AG09309 (cell line): ENCODE results near the gene RUFY3.

Experiments used
- DNase-seq: peaks from one replicate; pipeline ENCODE4 v3.0.0-alpha.2; 2010; ENCODE audit warnings: low read depth
- H3K4me3 ChIP-seq: 2 replicates; pipeline ENCODE4 v1.5.1; 2011; ENCODE audit warnings: mild to moderate bottlenecking, low read depth, low read length, moderate library complexity; ENCODE audit not compliant: control insufficient read depth
- TF ChIP-seq, protein P1 (sequence below): IDR thresholded peaks from 2 replicates; pipeline ENCODE4 v1.5.1; 2011; ENCODE audit warnings: mild to moderate bottlenecking, low read depth, low read length, inconsistent platforms; ENCODE audit not compliant: insufficient read depth, control insufficient read depth; ENCODE audit errors: missing control alignments

Gene RUFY3

GRCh38 chr4:70749313-70749712, 27.5 kb downstream of the RUFY3 start:
- H3K4me3 ChIP-seq, result no peak overlapping the region
- TF ChIP-seq, protein P1, sequence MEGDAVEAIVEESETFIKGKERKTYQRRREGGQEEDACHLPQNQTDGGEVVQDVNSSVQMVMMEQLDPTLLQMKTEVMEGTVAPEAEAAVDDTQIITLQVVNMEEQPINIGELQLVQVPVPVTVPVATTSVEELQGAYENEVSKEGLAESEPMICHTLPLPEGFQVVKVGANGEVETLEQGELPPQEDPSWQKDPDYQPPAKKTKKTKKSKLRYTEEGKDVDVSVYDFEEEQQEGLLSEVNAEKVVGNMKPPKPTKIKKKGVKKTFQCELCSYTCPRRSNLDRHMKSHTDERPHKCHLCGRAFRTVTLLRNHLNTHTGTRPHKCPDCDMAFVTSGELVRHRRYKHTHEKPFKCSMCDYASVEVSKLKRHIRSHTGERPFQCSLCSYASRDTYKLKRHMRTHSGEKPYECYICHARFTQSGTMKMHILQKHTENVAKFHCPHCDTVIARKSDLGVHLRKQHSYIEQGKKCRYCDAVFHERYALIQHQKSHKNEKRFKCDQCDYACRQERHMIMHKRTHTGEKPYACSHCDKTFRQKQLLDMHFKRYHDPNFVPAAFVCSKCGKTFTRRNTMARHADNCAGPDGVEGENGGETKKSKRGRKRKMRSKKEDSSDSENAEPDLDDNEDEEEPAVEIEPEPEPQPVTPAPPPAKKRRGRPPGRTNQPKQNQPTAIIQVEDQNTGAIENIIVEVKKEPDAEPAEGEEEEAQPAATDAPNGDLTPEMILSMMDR, result no peak
- DNase-seq, result no peak

DNA sequence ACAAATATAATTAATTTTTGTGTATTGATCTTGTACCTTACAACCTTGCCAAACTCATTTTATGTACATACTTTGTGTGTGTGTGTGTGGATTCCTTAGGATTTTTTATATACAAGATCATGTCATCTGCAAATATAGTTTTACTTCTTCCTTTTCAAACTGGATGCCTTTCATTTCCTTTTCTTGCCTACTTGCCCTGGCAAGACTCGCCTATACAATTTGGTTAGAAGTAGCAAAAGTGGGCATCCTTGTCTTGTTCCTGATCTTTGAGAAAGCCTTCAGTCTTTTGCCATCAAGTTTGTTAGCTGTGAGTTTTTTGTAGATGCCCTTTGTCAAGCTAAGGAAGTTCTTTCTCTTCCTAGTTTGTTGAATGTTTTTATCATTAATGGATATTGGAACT, 30.5 kb downstream of the RUFY3 start:
- no peak for DNase-seq
- TF ChIP-seq, protein P1, result no peak
- no peak overlapping the region for H3K4me3 ChIP-seq

DNA sequence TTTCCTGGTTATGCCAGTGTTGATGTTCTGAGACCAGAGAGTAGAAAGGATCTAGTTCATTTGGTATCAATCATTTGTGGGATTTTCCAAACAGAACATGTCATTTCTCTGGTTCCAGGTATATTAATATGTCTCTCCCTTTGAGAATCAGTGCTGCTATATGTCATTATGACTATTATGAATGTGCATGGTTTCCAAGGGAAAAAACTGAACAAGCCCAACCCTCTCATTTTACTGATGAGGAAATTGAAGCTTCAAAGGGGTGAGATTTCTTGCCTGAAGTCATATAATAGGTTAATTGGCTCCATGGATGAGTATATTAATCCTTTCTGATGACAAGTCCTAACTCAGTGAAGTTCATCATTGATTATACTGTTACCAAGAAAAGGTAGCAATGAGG, 31.9 kb downstream of the RUFY3 start:
- DNase-seq, result no peak
- no peak overlapping the region for H3K4me3 ChIP-seq
- TF ChIP-seq, protein P1, result no peak

DNA sequence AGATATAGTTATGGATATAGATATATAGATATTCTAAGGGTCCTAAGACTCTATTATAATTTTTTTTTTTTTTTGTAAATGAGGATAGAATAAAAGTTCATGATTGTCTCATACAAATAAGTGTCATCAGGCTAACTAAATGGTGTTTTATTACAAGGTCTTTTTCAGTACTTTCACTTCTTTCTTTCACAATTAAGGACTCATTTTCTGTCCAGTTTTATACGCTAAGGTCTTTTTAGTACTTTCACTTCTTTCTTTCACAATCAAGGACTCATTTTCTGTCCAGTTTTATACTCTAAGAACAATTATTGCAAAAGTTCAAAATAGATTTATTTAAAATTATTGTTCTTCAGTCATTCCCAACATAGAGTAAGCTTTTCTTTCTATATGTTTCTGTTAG, 32.7 kb downstream of the RUFY3 start:
- no peak overlapping the region for H3K4me3 ChIP-seq
- DNase-seq, result no peak
- TF ChIP-seq, protein P1, result no peak

DNA sequence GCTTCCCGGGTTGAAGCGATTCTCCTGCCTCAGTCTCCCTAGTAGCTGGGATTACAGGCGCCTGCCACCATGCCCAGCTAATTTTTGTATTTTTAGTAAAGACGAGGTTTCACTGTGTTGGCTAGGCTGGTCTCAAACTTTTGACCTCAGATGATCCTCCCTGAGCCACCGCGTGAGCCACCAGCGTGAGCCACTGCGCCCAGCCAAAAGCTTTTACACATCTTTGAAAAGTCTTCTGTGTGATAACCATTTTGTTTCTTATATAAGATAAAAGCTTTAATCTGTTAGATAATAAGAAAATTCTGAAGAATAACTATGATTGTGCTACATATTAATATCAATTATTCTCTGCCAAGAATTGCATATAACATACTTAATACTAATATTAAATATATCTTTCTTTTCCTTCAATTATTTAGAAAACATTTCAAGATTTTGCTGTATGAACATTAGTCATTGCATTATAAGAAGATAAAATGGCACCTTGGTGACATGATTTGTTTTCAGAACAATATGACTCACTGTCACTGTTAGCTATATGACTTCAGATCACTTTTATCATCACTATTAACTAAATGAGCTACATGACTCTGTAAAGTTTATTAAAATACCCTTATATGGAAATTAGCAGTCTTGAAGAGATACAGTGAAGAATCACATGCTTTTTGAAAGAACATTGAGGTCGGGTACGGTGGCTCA, 33.4 kb downstream of the RUFY3 start:
- no peak for DNase-seq
- TF ChIP-seq, protein P1, result no peak
- no peak overlapping the region for H3K4me3 ChIP-seq

- TF ChIP-seq, protein P1, result no peak
- no peak for DNase-seq
- H3K4me3 ChIP-seq, result no peak overlapping the region
Observed at GRCh38 chr4:70759126-70759525, 37.4 kb downstream of the RUFY3 start.
